ENCODE results near the gene CCDC69.

DNA sequence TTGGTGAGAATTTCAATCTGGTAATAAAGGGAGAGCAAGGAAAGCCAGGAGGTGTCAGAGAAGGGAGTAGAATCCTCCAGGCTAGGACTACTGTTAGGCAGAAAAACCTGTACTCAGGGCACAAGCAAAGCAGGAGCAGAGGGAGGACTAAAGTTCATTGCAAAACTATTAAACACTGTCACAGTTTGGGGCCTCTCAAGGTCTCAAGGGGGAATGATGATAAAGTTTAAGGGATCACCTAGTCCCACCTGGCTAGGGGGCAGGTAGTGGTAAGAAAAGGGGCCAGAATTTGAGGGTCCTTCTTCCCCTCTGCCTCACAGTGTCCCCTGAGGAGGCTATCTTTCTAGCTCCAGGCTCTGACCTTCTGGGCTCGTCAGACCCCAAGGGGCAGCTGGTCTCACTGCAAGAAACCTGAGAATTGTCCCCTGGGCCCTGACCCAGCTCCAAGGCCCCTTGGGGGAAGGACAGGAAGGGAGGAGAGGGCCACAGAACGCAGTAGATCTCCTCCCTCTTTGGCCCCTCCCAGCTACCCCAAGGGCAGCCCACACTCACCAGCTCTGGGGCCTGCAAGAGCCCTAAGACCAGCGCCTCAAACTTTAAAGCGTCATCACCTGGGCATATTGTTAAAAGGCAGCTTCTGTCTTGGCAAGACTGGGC is 974 bp downstream of the CCDC69 start:
- TF ChIP-seq, protein P1, sequence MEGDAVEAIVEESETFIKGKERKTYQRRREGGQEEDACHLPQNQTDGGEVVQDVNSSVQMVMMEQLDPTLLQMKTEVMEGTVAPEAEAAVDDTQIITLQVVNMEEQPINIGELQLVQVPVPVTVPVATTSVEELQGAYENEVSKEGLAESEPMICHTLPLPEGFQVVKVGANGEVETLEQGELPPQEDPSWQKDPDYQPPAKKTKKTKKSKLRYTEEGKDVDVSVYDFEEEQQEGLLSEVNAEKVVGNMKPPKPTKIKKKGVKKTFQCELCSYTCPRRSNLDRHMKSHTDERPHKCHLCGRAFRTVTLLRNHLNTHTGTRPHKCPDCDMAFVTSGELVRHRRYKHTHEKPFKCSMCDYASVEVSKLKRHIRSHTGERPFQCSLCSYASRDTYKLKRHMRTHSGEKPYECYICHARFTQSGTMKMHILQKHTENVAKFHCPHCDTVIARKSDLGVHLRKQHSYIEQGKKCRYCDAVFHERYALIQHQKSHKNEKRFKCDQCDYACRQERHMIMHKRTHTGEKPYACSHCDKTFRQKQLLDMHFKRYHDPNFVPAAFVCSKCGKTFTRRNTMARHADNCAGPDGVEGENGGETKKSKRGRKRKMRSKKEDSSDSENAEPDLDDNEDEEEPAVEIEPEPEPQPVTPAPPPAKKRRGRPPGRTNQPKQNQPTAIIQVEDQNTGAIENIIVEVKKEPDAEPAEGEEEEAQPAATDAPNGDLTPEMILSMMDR (IDR thresholded peaks at IDR 0.05) = no peak
- no peak for TF ChIP-seq POLR2A (IDR thresholded peaks at IDR 0.05)

Data from body of pancreas (tissue), 4 donors.